ENCODE results near the gene PLCB1.
"Not testable (repeated sequence)": the region's sequence is repeated elsewhere in the genome, so short reads cannot be mapped to it uniquely, and the experiment has no call there.

The PLCB1 gene

DNA sequence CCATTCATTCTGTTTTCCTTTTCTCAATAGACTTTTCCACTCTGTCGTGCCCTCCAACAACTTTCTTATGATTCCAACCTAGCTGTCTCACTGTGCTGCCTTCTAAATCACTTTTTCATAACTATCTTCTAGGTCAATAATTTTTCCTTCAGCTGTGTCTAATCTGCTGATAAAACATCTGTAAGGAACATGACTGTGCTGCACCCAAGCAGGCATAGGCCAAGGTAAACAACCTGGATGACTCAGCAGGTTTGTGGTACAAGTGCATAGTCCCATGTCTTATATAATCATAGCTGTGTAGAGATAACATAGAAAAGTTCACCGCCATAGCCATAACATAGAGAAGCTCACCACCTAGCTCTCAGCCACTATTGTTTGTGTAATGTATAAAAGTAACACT is 332.3 kb downstream of the PLCB1 start:
- TF ChIP-seq, protein P1, sequence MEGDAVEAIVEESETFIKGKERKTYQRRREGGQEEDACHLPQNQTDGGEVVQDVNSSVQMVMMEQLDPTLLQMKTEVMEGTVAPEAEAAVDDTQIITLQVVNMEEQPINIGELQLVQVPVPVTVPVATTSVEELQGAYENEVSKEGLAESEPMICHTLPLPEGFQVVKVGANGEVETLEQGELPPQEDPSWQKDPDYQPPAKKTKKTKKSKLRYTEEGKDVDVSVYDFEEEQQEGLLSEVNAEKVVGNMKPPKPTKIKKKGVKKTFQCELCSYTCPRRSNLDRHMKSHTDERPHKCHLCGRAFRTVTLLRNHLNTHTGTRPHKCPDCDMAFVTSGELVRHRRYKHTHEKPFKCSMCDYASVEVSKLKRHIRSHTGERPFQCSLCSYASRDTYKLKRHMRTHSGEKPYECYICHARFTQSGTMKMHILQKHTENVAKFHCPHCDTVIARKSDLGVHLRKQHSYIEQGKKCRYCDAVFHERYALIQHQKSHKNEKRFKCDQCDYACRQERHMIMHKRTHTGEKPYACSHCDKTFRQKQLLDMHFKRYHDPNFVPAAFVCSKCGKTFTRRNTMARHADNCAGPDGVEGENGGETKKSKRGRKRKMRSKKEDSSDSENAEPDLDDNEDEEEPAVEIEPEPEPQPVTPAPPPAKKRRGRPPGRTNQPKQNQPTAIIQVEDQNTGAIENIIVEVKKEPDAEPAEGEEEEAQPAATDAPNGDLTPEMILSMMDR (IDR thresholded peaks at IDR 0.05; ENCODE audit: low read depth, low read length, missing control alignments), result no peak
- no peak for DNase-seq (ENCODE audit: low read depth)
- in situ Hi-C loops (cut with HindIII; ENCODE audit: low sequenced_read_pairs), result no loop called here
- H3K4me3 ChIP-seq (ENCODE audit: low read depth, low read length), result no peak overlapping the region

DNA sequence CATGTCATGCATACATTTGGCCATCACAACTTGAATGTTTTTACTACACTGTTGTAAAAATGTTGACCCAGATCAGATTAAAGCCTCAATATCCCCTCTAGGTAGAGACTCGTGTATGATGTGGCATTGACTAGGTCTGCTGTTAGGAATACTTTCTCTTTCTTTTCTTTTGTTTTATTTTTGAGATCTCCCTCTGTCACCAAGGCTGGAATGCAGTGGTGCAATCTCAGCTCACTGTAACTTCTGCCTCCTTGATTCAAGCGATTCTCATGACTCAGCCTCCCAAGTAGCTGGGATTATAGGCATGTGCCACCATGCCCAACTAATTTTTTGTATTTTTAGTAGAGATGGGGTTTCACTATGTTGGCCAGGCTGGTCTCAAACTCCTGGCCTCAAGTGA is 334.7 kb downstream of the PLCB1 start:
- DNase-seq (ENCODE audit: low read depth); in situ Hi-C loops (cut with HindIII; ENCODE audit: low sequenced_read_pairs); H3K4me3 ChIP-seq (ENCODE audit: low read depth, low read length): not testable (repeated sequence)

DNA sequence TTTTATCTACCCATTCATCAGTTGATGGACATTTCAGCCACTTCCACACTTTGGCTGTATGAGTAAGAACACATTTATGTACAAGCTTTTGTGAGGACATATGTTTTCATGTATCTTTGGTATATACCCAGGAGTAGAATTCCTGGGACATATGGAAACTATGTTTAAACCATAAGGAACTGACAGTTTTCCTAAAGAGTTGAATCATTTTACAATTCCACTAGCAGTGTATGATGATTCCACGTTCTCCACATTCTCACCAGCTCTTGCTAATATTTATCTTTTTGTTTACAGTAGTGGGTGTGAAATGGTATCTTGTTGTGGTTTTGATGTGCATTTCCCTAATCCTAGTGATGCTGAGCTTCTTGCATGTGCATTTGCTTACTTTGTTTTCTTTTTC is 338.1 kb downstream of the PLCB1 start:
- in situ Hi-C loops (cut with HindIII; ENCODE audit: low sequenced_read_pairs), result no loop called here
- TF ChIP-seq, protein P1 (IDR thresholded peaks at IDR 0.05; ENCODE audit: low read depth, low read length, missing control alignments), result no peak
- H3K4me3 ChIP-seq (ENCODE audit: low read depth, low read length), result no peak overlapping the region
- no peak for DNase-seq (ENCODE audit: low read depth)

DNA sequence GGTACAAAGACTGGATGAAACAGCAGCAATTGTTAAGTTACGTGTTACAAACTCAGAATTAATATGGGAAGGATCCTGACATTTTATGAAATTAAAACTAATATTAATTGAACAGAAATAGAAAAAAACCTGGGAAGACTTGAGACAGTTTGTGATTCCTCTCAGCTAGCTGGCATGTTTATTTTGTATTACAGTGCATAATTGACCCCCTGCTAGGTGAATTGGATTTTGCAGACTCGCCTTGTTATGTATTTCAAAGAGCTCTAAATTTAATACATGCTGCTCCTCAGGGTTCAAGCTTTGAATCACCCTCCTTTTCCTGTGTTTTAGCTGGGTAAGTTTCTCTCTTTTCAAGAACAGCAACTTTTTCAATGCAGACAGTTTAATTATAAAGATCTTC is 339.4 kb downstream of the PLCB1 start:
- H3K4me3 ChIP-seq (ENCODE audit: low read depth, low read length), result no peak overlapping the region
- no peak for DNase-seq (ENCODE audit: low read depth)
- in situ Hi-C loops (cut with HindIII; ENCODE audit: low sequenced_read_pairs), result no loop called here
- TF ChIP-seq, protein P1 (IDR thresholded peaks at IDR 0.05; ENCODE audit: low read depth, low read length, missing control alignments), result no peak

DNA sequence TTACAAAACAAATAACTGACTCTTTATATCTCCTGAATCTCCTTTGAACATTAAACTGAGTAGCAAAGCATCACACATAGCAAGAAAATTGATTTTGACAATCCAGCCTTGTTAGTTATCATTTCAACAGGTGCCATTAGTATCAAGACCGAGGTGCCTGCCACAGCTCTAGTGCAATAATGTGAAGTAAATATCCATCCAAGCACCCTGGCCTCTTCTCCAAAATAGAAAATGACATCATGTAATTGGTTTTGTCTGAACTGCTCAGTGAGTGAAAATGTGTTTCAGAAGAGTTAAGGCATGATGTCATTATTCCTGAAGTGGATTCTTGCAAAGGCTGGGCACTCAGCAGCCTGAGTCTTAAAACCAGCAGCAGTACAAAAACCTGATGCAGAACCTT is 341.4 kb downstream of the PLCB1 start:
- H3K4me3 ChIP-seq (ENCODE audit: low read depth, low read length), result no peak overlapping the region
- TF ChIP-seq, protein P1 (IDR thresholded peaks at IDR 0.05; ENCODE audit: low read depth, low read length, missing control alignments), result no peak
- no peak for DNase-seq (ENCODE audit: low read depth)
- in situ Hi-C loops (cut with HindIII; ENCODE audit: low sequenced_read_pairs), result no loop called here

DNA sequence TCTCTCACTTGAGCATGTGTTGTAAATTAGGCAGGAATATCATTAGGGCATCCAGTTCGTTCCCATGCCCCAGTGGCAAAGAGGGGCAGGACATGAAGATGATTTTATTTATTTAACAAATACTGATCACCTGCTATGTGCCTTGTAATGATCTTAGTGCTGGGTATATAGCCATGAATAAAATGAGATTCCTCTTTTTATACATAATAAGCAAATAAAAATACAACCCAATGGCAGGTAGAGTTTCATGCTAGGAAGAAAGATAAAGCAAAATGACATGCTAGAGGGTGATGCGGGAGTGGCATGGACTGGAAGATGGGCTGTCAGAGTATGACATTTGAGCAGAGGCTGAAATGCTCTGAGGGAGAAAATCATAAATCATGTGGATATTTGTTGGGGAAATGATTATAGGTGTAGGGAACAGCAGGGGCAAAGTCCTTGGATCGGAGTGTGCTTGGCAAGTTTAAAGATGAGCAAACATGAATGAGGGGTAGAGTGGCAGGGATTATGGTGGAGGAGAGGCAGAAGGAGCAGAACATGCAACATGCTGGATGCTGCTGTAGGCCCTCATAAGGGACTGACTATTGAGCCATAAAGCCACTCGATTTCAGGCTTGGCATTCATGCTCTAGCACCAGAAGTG is 342.1 kb downstream of the PLCB1 start:
- in situ Hi-C loops (cut with HindIII; ENCODE audit: low sequenced_read_pairs), result no loop called here
- TF ChIP-seq, protein P1 (IDR thresholded peaks at IDR 0.05; ENCODE audit: low read depth, low read length, missing control alignments), result no peak
- DNase-seq (ENCODE audit: low read depth), result no peak
- H3K4me3 ChIP-seq (ENCODE audit: low read depth, low read length), result no peak overlapping the region

DNA sequence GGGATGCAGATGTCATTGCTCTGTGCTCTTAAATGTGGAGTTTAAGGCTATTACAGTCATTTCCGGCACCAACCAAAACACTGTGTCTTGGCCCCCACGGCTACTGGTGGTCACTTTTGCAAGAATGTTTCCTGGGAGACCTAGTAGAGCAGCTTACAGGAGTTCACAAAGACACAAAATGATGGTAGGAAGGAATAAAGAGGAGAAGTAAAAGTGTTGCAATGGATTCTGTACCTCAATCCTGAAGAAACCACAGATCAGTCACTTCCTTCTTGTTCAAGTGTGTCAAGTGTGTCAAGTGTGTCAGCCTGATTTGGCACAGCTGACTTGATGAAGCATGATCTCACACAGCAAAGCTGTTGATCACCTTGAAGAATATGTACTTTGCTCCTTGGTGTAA is 344.0 kb downstream of the PLCB1 start:
- TF ChIP-seq, protein P1 (IDR thresholded peaks at IDR 0.05; ENCODE audit: low read depth, low read length, missing control alignments), result no peak
- DNase-seq (ENCODE audit: low read depth), result no peak
- in situ Hi-C loops (cut with HindIII; ENCODE audit: low sequenced_read_pairs), result loop anchor here (5.0 kb wide), 1 partner anchor 56 kb away; no protein-coding TSS in a partner anchor
- H3K4me3 ChIP-seq (ENCODE audit: low read depth, low read length), result no peak overlapping the region
